Uterus (tissue), 2 donors: ENCODE measurements around the gene FYTTD1.

Experiments used
- CTCF ChIP-seq, 4 experiments: fragments of 200-600 bp in 2 of 4; fragments of 450-650 bp in 2 of 4; sonication (generic) in 2 of 4; IDR thresholded peaks; one replicate each; pipeline ENCODE4 v1.5.1; 2016 to 2019; ENCODE audit warnings: antibody characterized with exemption in 4 of 4, mild to moderate bottlenecking in 2 of 4, moderate library complexity in 1 of 4
- POLR2A ChIP-seq, 2 donors: fragments of 450-650 bp; IDR thresholded peaks; one replicate each; pipeline ENCODE4 v1.6.1; 2016; ENCODE audit warnings: antibody characterized with exemption in 2 of 2, mild to moderate bottlenecking in 1 of 2, moderate library complexity in 1 of 2

GRCh38 chr3:197802779-197803459 is 53.2 kb downstream of the FYTTD1 start:
- TF ChIP-seq POLR2A (IDR thresholded peaks at IDR 0.05): no peak
- no peak for TF ChIP-seq CTCF (IDR thresholded peaks at IDR 0.05)
